ENCODE results near the gene PDLIM5.

GRCh38 chr4:94650690-94651089 lies 198.9 kb downstream of the PDLIM5 start:
- TF ChIP-seq CTCF (IDR thresholded peaks at IDR 0.05), result no peak
- TF ChIP-seq POLR2AphosphoS5 (IDR thresholded peaks at IDR 0.05), result no peak
- TF ChIP-seq EP300 (IDR thresholded peaks at IDR 0.05), result no peak
- TF ChIP-seq POLR2A (IDR thresholded peaks at IDR 0.05), result no peak

Measured in suprapubic skin (tissue), 4 donors.